Keratinocyte (primary cell): ENCODE data around the gene HUS1. TPM values are rescaled to one million over a fixed set of nuclear protein-coding genes. Genes with fewer than 3 reads are reported as not detected.

ENCODE experiments used
- DNase-seq: peaks from one replicate; pipeline ENCODE4 v3.0.0-alpha.2; 2011; ENCODE audit warnings: low read depth, missing footprints, low spot score
- FAIRE-seq: peaks from 2 replicates; lab custom pipeline; 2011; peaks lifted over from hg19 to GRCh38; lab: Jason Lieb, UNC
- H2AFZ ChIP-seq: 2 replicates; pipeline ENCODE4 v1.6.0; 2012; ENCODE audit warnings: low read length, control low read depth, inconsistent platforms; ENCODE audit not compliant: control insufficient read depth
- H3K27ac ChIP-seq: 2 replicates; pipeline ENCODE4 v1.5.1; 2011; ENCODE audit warnings: low read length; ENCODE audit not compliant: control insufficient read depth, insufficient read depth
- H3K27me3 ChIP-seq: 3 replicates; pipeline ENCODE4 v1.6.0; 2011; ENCODE audit warnings: low read length; ENCODE audit not compliant: control insufficient read depth, insufficient read depth; ENCODE audit errors: extremely low read depth
- H3K36me3 ChIP-seq, 2 experiments: 2 replicates in 1 of 2; 3 replicates in 1 of 2; pipeline ENCODE4 v1.5.1; 2011; ENCODE audit warnings: low read length in 2 of 2, mild to moderate bottlenecking in 1 of 2; ENCODE audit not compliant: control insufficient read depth in 2 of 2, insufficient read depth in 2 of 2; ENCODE audit errors: extremely low read depth in 1 of 2
- H3K4me1 ChIP-seq: 3 replicates; pipeline ENCODE4 v1.5.1; 2011; ENCODE audit warnings: low read length; ENCODE audit not compliant: control insufficient read depth, insufficient read depth; ENCODE audit errors: extremely low read depth
- H3K4me2 ChIP-seq: 3 replicates; pipeline ENCODE4 v1.6.0; 2011; ENCODE audit warnings: low read depth, low read length; ENCODE audit not compliant: control insufficient read depth, insufficient read depth; ENCODE audit errors: extremely low read depth
- H3K4me3 ChIP-seq, 3 experiments: fragments of 200-600 bp in 1 of 3; sonication (generic) in 1 of 3; 2 replicates in 2 of 3; 3 replicates in 1 of 3; pipeline ENCODE4 v1.5.1; 2011 to 2016; ENCODE audit warnings: low read length in 3 of 3, mild to moderate bottlenecking in 3 of 3, control low read depth in 2 of 3, inconsistent platforms in 1 of 3, low read depth in 1 of 3, mixed read lengths in 1 of 3, mixed run types in 1 of 3, moderate library complexity in 1 of 3; ENCODE audit not compliant: control insufficient read depth in 2 of 3, insufficient read depth in 2 of 3; ENCODE audit errors: extremely low read depth in 1 of 3
- H3K79me2 ChIP-seq: 2 replicates; pipeline ENCODE4 v1.6.0; 2012; ENCODE audit warnings: low read length; ENCODE audit not compliant: control insufficient read depth, insufficient read depth
- H3K9ac ChIP-seq: 3 replicates; pipeline ENCODE4 v1.6.0; 2011; ENCODE audit warnings: low read length; ENCODE audit not compliant: control insufficient read depth, insufficient read depth; ENCODE audit errors: extremely low read depth
- H3K9me1 ChIP-seq: 3 replicates; pipeline ENCODE4 v1.6.0; 2011; ENCODE audit warnings: low read length; ENCODE audit not compliant: control insufficient read depth, insufficient read depth; ENCODE audit errors: extremely low read depth
- H3K9me3 ChIP-seq: 2 replicates; pipeline ENCODE4 v1.5.1; 2012; ENCODE audit warnings: low read depth, low read length; ENCODE audit not compliant: control insufficient read depth
- H4K20me1 ChIP-seq: 3 replicates; pipeline ENCODE4 v1.6.0; 2011; ENCODE audit warnings: low read length; ENCODE audit not compliant: control insufficient read depth, insufficient read depth; ENCODE audit errors: extremely low read depth
- EZH2 ChIP-seq: IDR thresholded peaks from one replicate; pipeline ENCODE4 v1.6.1; 2012; ENCODE audit warnings: inconsistent platforms, mild to moderate bottlenecking, low read length, moderate library complexity
- dilution Hi-C: fragments of 300-500 bp; cut with MboI; formaldehyde crosslinking; loops from one replicate; pipeline ENCODE4 v1.7.0; 2020; ENCODE audit warnings: low sequenced_read_pairs; ENCODE audit not compliant: extremely low pct_ligation_motif_present
- polyA plus RNA-seq, 5 experiments: library from polyadenylated mRNA; depleted of rRNA in 3 of 5; stranded (reverse) in 3 of 5; stranded (forward) in 1 of 5; unstranded in 1 of 5; fragments of >200 nt; gene quantifications; 1 replicate in 1 of 5; 2 replicates in 3 of 5; 3 replicates in 1 of 5; pipeline versions ENCODE4 v1.2.1 to v1.2.3, GENCODE V29; 2011 to 2012; ENCODE audit warnings: missing spikeins in 2 of 5, low read depth in 1 of 5, low replicate concordance in 1 of 5
- TF ChIP-seq, protein P1 (sequence below), 3 experiments: IDR thresholded peaks in 1 of 3; conservative IDR thresholded peaks in 1 of 3; optimal IDR thresholded peaks in 1 of 3; 2 replicates in 2 of 3; 3 replicates in 1 of 3; pipeline versions ENCODE3 to v1.5.1; 2011; ENCODE audit warnings: low read length in 3 of 3, mild to moderate bottlenecking in 3 of 3, moderate library complexity in 2 of 3, control low read depth in 1 of 3, inconsistent platforms in 1 of 3; ENCODE audit not compliant: insufficient read depth in 2 of 3; ENCODE audit errors: extremely low read depth in 1 of 3

The HUS1 gene
- polyA plus RNA-seq, 1 donor (not counting 4 experiments of a cell fraction or from before 2014, with no cell fraction given), result 36.3 TPM

DNA sequence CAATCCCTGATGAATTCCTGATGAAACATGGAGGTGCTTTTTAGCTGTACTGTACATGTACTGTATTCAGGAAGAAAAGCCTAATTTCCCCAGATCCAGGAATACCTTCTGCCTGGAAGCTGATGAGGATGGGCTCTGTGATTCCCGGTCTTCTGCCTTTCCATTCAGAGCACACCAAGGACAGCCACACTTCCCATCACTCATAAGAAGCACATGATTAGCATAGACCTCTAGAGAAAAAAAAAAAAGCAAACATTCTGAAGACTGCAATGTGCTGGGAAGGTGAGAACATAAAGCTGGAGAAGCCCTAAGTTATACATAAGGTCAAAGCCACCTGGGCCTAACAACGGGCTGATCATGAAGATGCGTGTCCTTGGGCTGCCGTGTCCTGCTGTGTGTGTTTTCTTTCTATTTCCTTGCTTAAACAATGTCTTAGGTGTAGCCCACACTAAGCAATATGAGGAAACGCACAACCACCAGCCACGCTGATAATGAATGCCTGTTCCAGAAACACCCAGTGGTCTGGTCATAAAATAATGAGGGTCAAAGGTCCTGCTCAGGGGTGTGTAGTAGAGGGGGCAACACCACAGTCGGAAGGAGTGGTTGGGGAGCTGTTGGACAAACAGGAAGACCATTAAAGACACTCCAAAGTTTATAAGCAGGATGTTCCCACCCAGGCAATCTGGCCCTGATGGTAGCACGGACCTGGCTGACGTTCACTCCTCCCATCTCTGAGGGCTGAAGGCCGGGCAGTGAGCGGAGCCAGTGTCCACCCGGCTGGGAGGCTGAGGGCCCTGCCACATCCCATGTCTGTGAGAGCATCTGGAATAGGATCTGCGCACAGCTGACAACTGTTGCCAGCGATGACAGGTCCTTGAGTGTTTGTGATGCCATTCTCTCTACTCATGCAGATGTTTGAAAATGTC is 39.1 kb downstream of the HUS1 start:
- Histone ChIP-seq H3K27ac (no peak overlapping the region), H3K4me1 (no peaks in the 10 kb centered on the region), H4K20me1 (no peaks in the 10 kb centered on the region), H3K4me2 (no peak overlapping the region), H3K79me2 (no peaks in the 10 kb centered on the region), H2AFZ (no peak overlapping the region), H3K9me3 (no peaks in the 10 kb centered on the region), H3K4me3 (no peak overlapping the region), H3K27me3 (no peaks in the 10 kb centered on the region), H3K9ac (no peak overlapping the region), H3K36me3 (no peaks in the 10 kb centered on the region), H3K9me1 (no peaks in the 10 kb centered on the region)
- TF ChIP-seq EZH2, result no peak
- TF ChIP-seq, protein P1, sequence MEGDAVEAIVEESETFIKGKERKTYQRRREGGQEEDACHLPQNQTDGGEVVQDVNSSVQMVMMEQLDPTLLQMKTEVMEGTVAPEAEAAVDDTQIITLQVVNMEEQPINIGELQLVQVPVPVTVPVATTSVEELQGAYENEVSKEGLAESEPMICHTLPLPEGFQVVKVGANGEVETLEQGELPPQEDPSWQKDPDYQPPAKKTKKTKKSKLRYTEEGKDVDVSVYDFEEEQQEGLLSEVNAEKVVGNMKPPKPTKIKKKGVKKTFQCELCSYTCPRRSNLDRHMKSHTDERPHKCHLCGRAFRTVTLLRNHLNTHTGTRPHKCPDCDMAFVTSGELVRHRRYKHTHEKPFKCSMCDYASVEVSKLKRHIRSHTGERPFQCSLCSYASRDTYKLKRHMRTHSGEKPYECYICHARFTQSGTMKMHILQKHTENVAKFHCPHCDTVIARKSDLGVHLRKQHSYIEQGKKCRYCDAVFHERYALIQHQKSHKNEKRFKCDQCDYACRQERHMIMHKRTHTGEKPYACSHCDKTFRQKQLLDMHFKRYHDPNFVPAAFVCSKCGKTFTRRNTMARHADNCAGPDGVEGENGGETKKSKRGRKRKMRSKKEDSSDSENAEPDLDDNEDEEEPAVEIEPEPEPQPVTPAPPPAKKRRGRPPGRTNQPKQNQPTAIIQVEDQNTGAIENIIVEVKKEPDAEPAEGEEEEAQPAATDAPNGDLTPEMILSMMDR (optimal IDR thresholded peaks at IDR 0.05 in 1 of 3, IDR thresholded peaks at IDR 0.05 in 1 of 3, conservative IDR thresholded peaks at IDR 0.05 in 1 of 3; ENCODE audit: extremely low read depth in 1 of 3, insufficient read depth in 2 of 3, low read length in 3 of 3), result no peak
- FAIRE-seq (no peak), DNase-seq (no peak)
- dilution Hi-C loops, result no loop called here

DNA sequence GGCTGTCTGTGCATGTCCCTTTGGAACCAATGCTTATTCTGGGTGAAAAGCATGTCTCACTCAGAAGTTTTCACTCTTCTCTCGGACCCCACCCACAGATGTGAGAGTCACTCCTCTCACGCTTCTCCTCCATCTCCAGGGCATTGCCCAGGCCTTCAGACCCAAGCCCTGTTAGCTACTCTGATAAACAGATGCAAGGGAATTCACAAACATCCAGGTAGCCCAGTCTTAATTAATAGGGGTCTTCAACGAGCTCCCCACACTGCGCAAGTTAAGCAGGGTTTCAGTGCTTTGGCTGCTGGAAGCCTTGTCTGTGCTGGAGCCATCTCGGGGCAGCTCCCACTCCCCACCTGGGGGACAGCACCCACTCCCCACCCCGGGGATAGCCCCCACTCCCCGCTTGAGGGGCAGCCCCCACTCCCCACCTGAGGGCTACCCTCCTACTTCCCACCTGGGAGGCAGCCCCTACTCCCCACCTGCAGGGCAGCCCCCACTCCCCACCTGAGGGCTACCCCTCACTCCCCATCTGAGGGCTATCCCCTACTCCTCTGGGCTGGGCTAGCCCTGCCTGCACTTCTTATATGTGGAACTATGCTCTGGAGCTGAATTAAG is 39.9 kb downstream of the HUS1 start:
- H3K27me3 ChIP-seq, result no peaks in the 10 kb centered on the region
- H3K9ac ChIP-seq, result no peak overlapping the region
- no peak overlapping the region for H3K27ac ChIP-seq
- DNase-seq, result no peak
- H3K4me1 ChIP-seq, result no peaks in the 10 kb centered on the region
- H3K4me3 ChIP-seq, result no peak overlapping the region
- TF ChIP-seq, protein P1 (optimal IDR thresholded peaks at IDR 0.05 in 1 of 3, IDR thresholded peaks at IDR 0.05 in 1 of 3, conservative IDR thresholded peaks at IDR 0.05 in 1 of 3; ENCODE audit: extremely low read depth in 1 of 3, insufficient read depth in 2 of 3, low read length in 3 of 3), result no peak
- TF ChIP-seq EZH2, result no peak
- H3K9me3 ChIP-seq, result no peaks in the 10 kb centered on the region
- FAIRE-seq, result no peak
- no peaks in the 10 kb centered on the region for H4K20me1 ChIP-seq
- H3K9me1 ChIP-seq, result no peaks in the 10 kb centered on the region
- no peaks in the 10 kb centered on the region for H3K79me2 ChIP-seq
- no peaks in the 10 kb centered on the region for H3K36me3 ChIP-seq
- dilution Hi-C loops, result no loop called here
- H2AFZ ChIP-seq, result no peak overlapping the region
- no peak overlapping the region for H3K4me2 ChIP-seq
